Smooth muscle cell (in vitro differentiated cells): ENCODE data around the gene REEP1. TPM values are rescaled to one million over a fixed set of nuclear protein-coding genes. Genes with fewer than 3 reads are reported as not detected.

Experiments used
- DNase-seq: peaks from one replicate; lab custom pipeline; 2025; ENCODE audit not compliant: unreplicated experiment; lab: John Stamatoyannopoulos, UW
- H2AFZ ChIP-seq: fragments of 200-600 bp; sonication (generic); 2 replicates; pipeline ENCODE4 v1.6.0; 2016; ENCODE audit warnings: antibody characterized with exemption, low read depth, mild to moderate bottlenecking
- H3F3A ChIP-seq: fragments of 200-600 bp; sonication (generic); 2 replicates; pipeline ENCODE4 v1.6.0; 2017; ENCODE audit warnings: antibody characterized with exemption, low read depth
- H3K27ac ChIP-seq: fragments of 200-600 bp; sonication (generic); 2 replicates; pipeline ENCODE4 v1.5.1; 2016; ENCODE audit warnings: low read depth, mild to moderate bottlenecking
- H3K27me3 ChIP-seq: fragments of 200-600 bp; sonication (generic); 2 replicates; pipeline ENCODE4 v1.6.1; 2016; ENCODE audit warnings: low read depth, mild to moderate bottlenecking
- H3K36me3 ChIP-seq: fragments of 200-600 bp; sonication (generic); 2 replicates; pipeline ENCODE4 v1.5.1; 2016; ENCODE audit warnings: low read depth
- H3K4me1 ChIP-seq: fragments of 200-600 bp; sonication (generic); 2 replicates; pipeline ENCODE4 v1.5.1; 2016; ENCODE audit warnings: low read depth
- H3K4me2 ChIP-seq: fragments of 200-600 bp; sonication (generic); 2 replicates; pipeline ENCODE4 v1.6.0; 2016; ENCODE audit warnings: mild to moderate bottlenecking
- H3K4me3 ChIP-seq: fragments of 200-600 bp; sonication (generic); 2 replicates; pipeline ENCODE4 v1.5.1; 2016; ENCODE audit warnings: mild to moderate bottlenecking
- H3K79me2 ChIP-seq: fragments of 200-600 bp; sonication (generic); 2 replicates; pipeline ENCODE4 v1.6.0; 2016; ENCODE audit warnings: low read depth, mild to moderate bottlenecking
- H3K9ac ChIP-seq: fragments of 200-600 bp; sonication (generic); 2 replicates; pipeline ENCODE4 v1.6.0; 2016; ENCODE audit warnings: low read depth
- H3K9me3 ChIP-seq: fragments of 200-600 bp; sonication (generic); replicated peaks from 2 replicates; pipeline ENCODE4 v1.5.1; 2016; ENCODE audit warnings: low read depth
- H4K20me1 ChIP-seq: fragments of 200-600 bp; sonication (generic); 2 replicates; pipeline ENCODE4 v1.6.0; 2016; ENCODE audit warnings: low read depth
- WGBS: methylation state at CpG from one replicate; pipeline ENCODE4 v1.1.7; 2016; ENCODE audit warnings: low lambda C conversion rate; 5-methylcytosine and 5-hydroxymethylcytosine counted together
- polyA plus RNA-seq: library from polyadenylated mRNA; unstranded; fragments of >200 nt; fragmentation: Nextera tagmentation; extraction: Ambion mirVana; gene quantifications from 2 replicates; pipeline ENCODE4 v1.2.1, GENCODE V29; 2016
- total RNA-seq: library from RNA; depleted of rRNA; stranded (reverse); fragments of >200 nt; gene quantifications from 2 replicates; pipeline ENCODE4 v1.2.3, GENCODE V29; 2014
- TF ChIP-seq, protein P1 (sequence below): fragments of 200-600 bp; sonication (generic); IDR thresholded peaks from 2 replicates; pipeline ENCODE4 v1.5.1; 2017; ENCODE audit warnings: borderline replicate concordance, mild to moderate bottlenecking, antibody characterized with exemption; ENCODE audit not compliant: insufficient read depth, poor library complexity, severe bottlenecking

The REEP1 gene
- total and polyA plus RNA-seq, 2 experiments from 2014 or later = not detected

DNA sequence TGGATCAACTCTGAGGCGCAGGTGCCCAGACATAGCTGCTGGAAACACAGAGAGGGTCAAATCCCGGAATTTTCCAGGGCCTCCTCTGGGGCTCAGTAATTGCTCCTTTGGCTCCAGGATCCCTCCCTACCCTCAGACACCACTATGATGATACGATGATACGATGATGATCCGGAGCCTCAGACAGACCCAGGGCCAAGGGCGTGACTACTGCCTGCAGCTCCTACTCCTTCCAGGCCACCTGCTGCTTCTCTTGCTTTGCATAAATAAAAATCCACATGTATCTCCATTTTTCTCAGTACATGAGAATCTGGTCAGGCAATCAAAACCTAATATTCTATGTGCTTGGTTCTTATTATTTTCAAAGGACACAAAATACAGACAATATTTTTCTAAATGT is 104.5 kb downstream of the REEP1 start:
- Histone ChIP-seq H3K79me2 (no peaks in the 10 kb centered on the region), H3K9me3 (no peaks in the 10 kb centered on the region), H3K36me3 (no peaks in the 10 kb centered on the region), H3K9ac (no peak overlapping the region), H2AFZ (no peak overlapping the region), H3K4me2 (no peak overlapping the region), H3K27me3 (no peaks in the 10 kb centered on the region), H3K27ac (no peak overlapping the region), H4K20me1 (no peaks in the 10 kb centered on the region), H3K4me1 (peaks cover 5% of the 10 kb centered on the region), H3F3A (no peaks in the 10 kb centered on the region), H3K4me3 (no peak overlapping the region)
- 88% methylated on average over 6 of the region's 6 CpGs for WGBS
- TF ChIP-seq, protein P1, sequence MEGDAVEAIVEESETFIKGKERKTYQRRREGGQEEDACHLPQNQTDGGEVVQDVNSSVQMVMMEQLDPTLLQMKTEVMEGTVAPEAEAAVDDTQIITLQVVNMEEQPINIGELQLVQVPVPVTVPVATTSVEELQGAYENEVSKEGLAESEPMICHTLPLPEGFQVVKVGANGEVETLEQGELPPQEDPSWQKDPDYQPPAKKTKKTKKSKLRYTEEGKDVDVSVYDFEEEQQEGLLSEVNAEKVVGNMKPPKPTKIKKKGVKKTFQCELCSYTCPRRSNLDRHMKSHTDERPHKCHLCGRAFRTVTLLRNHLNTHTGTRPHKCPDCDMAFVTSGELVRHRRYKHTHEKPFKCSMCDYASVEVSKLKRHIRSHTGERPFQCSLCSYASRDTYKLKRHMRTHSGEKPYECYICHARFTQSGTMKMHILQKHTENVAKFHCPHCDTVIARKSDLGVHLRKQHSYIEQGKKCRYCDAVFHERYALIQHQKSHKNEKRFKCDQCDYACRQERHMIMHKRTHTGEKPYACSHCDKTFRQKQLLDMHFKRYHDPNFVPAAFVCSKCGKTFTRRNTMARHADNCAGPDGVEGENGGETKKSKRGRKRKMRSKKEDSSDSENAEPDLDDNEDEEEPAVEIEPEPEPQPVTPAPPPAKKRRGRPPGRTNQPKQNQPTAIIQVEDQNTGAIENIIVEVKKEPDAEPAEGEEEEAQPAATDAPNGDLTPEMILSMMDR = no peak
- no peak for DNase-seq

DNA sequence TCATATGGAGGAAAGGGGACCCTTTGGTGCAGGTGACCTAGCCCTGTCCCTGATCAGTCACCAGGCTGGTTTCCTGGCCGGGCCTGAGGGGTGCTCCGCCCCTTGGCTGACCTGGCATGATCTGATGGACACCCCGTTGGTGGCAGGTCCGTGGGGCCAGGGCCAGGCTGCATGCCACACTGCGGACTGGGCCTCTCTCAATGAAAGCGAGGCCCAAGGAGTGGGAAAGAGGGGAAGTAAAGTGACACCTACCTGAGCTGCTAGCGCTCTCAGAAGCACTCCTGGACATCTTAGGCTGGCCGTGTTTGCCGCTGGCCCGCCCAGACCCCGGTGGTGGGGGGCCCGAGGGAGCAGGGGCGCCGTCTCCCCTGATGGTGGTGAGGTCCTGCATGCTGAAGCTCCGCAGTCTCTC is 105.0 kb downstream of the REEP1 start:
- Histone ChIP-seq H3K27me3 (no peaks in the 10 kb centered on the region), H4K20me1 (no peaks in the 10 kb centered on the region), H3K79me2 (no peaks in the 10 kb centered on the region), H2AFZ (no peak overlapping the region), H3K36me3 (no peaks in the 10 kb centered on the region), H3K9me3 (no peaks in the 10 kb centered on the region), H3K27ac (no peak overlapping the region), H3F3A (no peaks in the 10 kb centered on the region), H3K4me1 (peaks cover 5% of the 10 kb centered on the region), H3K9ac (no peak overlapping the region), H3K4me3 (no peak overlapping the region), H3K4me2 (no peak overlapping the region)
- no peak for DNase-seq
- TF ChIP-seq, protein P1 = no peak
- WGBS = 96% methylated on average over 15 of the region's 15 CpGs

DNA sequence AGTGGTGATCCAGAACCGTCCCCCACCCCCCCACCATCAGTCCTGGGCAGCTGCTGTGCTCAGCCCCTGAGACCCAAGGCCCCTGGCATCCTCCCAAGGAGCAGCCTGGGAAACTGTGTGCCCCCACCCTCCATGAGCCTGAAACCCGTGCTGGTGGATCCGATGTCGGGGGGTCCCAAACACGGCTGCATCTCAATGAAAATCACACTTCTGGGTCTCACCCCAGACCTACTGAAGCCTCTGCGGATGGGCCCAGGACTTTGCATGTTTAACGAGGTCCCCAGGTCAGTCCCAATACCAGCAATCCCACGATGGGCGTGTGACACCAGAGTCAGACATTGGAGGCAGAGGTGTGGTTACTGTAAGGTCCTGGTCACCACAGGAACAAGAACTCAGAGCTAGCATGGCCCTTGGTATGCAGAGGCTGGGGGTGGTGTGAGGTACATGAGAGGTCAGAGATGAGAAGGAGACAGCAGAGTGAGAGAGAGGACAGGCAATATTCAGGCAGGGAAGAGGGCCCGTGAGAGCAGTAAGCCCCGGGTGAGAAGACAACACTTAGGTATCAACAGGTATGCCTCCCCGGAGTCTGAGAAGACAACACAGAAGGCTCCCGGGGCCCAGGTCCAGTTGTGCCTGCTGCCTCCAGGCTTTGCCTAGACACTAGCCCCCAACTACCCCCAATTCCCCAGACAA is 105.6 kb downstream of the REEP1 start:
- DNase-seq = no peak
- Histone ChIP-seq H3K27me3 (no peaks in the 10 kb centered on the region), H3K36me3 (no peaks in the 10 kb centered on the region), H2AFZ (no peak overlapping the region), H3K4me3 (no peak overlapping the region), H3F3A (no peaks in the 10 kb centered on the region), H4K20me1 (no peaks in the 10 kb centered on the region), H3K9ac (no peak overlapping the region), H3K27ac (no peak overlapping the region), H3K4me2 (no peak overlapping the region), H3K4me1 (peaks cover 5% of the 10 kb centered on the region), H3K9me3 (no peaks in the 10 kb centered on the region), H3K79me2 (no peaks in the 10 kb centered on the region)
- 86% methylated on average over 9 of the region's 13 CpGs for WGBS
- TF ChIP-seq, protein P1 = no peak

DNA sequence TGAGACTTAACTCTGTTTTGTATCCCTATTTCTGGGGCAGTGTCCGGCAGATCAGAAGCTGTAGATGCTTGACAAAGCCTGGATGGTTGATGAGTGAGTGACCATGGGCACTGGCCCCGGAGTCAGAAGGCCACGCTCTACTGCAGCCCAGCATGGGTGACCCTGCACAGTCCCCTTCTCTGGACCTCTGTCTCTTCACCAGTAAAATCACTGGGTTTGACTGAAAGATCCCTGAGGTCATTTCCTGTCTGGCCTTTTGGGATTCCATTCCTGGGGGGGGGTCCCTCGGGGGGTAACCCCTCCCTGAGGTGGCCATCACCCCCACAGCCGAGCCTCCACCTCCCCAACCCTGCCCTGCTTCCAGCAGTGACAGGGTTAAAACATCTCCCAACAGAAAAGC is 106.5 kb downstream of the REEP1 start:
- H3F3A ChIP-seq = no peaks in the 10 kb centered on the region
- no peaks in the 10 kb centered on the region for H3K36me3 ChIP-seq
- H3K4me3 ChIP-seq = no peak overlapping the region
- no peaks in the 10 kb centered on the region for H4K20me1 ChIP-seq
- H3K9me3 ChIP-seq = no peaks in the 10 kb centered on the region
- H3K9ac ChIP-seq = no peak overlapping the region
- TF ChIP-seq, protein P1 = no peak
- WGBS = 93% methylated on average over 5 of the region's 5 CpGs
- no peak overlapping the region for H3K27ac ChIP-seq
- no peak overlapping the region for H3K4me2 ChIP-seq
- H3K4me1 ChIP-seq = peaks cover 5% of the 10 kb centered on the region
- no peak for DNase-seq
- no peaks in the 10 kb centered on the region for H3K79me2 ChIP-seq
- no peaks in the 10 kb centered on the region for H3K27me3 ChIP-seq
- no peak overlapping the region for H2AFZ ChIP-seq
